Activated T-cell treated with anti-CD3 and anti-CD28 coated beads, Interleukin-2, amount 50 U/mL, for 72 hours (primary cell): ENCODE data around the gene TXNDC9. TPM values are rescaled to one million over a fixed set of nuclear protein-coding genes. Genes with fewer than 3 reads are reported as not detected.
"Not testable (repeated sequence)": the region's sequence is repeated elsewhere in the genome, so short reads cannot be mapped to it uniquely, and the experiment has no call there.

Experiments
- ATAC-seq, 2 donors: fragments of 150-1000 bp; cut with Tn5 transposase; replicated peaks in 1 of 2; 2 replicates each; pipeline ENCODE4 v1.10.0; 2021; ENCODE audit warnings: moderate library complexity in 2 of 2, mild to moderate bottlenecking in 1 of 2
- DNase-seq, 2 donors: peaks; one replicate each; pipeline ENCODE4 v3.0.0; 2021 to 2022; ENCODE audit warnings: mixed read lengths in 1 of 2
- H3K27ac Mint-ChIP-seq: one replicate; pipeline ENCODE4 v1.8.0; 2022; ENCODE audit warnings: mild to moderate bottlenecking, moderate library complexity, mixed read lengths
- H3K27me3 Mint-ChIP-seq: one replicate; pipeline ENCODE4 v1.8.0; 2022; ENCODE audit warnings: low read depth, mixed read lengths
- H3K36me3 Mint-ChIP-seq, 2 donors: one replicate each; pipeline ENCODE4 v1.8.0; 2022; ENCODE audit warnings: mixed read lengths in 2 of 2, mild to moderate bottlenecking in 1 of 2; ENCODE audit not compliant: insufficient read depth in 2 of 2
- H3K4me1 Mint-ChIP-seq: one replicate; pipeline ENCODE4 v1.8.0; 2022; ENCODE audit warnings: low read depth, mixed read lengths
- H3K4me3 Mint-ChIP-seq, 2 donors: one replicate each; pipeline ENCODE4 v1.8.0; 2022; ENCODE audit warnings: mild to moderate bottlenecking in 2 of 2, mixed read lengths in 2 of 2, moderate library complexity in 2 of 2
- H3K9me3 Mint-ChIP-seq, 2 donors: one replicate each; pipeline ENCODE4 v1.8.0; 2022; ENCODE audit warnings: mixed read lengths in 2 of 2
- total RNA-seq, 2 donors: library from RNA; stranded (reverse); gene quantifications; one replicate each; pipeline ENCODE4 v1.2.3, GENCODE V29; 2022

Gene TXNDC9
- total RNA-seq, 2 donors from 2014 or later: 24.5 to 30.9 TPM

- DNase-seq (no peak), ATAC-seq (no peak)
- no peak overlapping the region for H3K4me3 Mint-ChIP-seq
- no peaks in the 10 kb centered on the region for H3K27me3 Mint-ChIP-seq
- H3K4me1 Mint-ChIP-seq: no peaks in the 10 kb centered on the region
- no peak overlapping the region for H3K27ac Mint-ChIP-seq
- peaks cover 0 to 1% of the 10 kb centered on the region in 2 donors for H3K9me3 Mint-ChIP-seq
- H3K36me3 Mint-ChIP-seq: peaks cover 1 to 5% of the 10 kb centered on the region in 2 donors
Measured at GRCh38 chr2:99299580-99299979, 36.6 kb downstream of the TXNDC9 start.

GRCh38 chr2:99297994-99298393 lies 38.1 kb downstream of the TXNDC9 start:
- DNase-seq: no peak
- Mint-ChIP-seq H3K9me3 (peaks cover 0 to 1% of the 10 kb centered on the region in 2 donors), H3K27ac (no peak overlapping the region), H3K4me3 (no peak overlapping the region), H3K4me1 (no peaks in the 10 kb centered on the region), H3K27me3 (no peaks in the 10 kb centered on the region), H3K36me3 (peaks cover 1 to 5% of the 10 kb centered on the region in 2 donors)
- ATAC-seq: no peak

- H3K27me3 Mint-ChIP-seq: no peaks in the 10 kb centered on the region
- no peak for ATAC-seq
- no peaks in the 10 kb centered on the region for H3K9me3 Mint-ChIP-seq
- H3K27ac Mint-ChIP-seq: no peak overlapping the region
- no peak overlapping the region for H3K4me3 Mint-ChIP-seq
- no peak for DNase-seq
- peaks cover 1 to 3% of the 10 kb centered on the region in 2 donors for H3K36me3 Mint-ChIP-seq
- H3K4me1 Mint-ChIP-seq: no peaks in the 10 kb centered on the region
Measured at GRCh38 chr2:99285526-99285925, 50.6 kb downstream of the TXNDC9 start.

- Mint-ChIP-seq H3K4me1 (no peaks in the 10 kb centered on the region), H3K27ac (no peak overlapping the region), H3K4me3 (no peak overlapping the region), H3K36me3 (peaks cover 2 to 14% of the 10 kb centered on the region in 2 donors), H3K27me3 (no peaks in the 10 kb centered on the region), H3K9me3 (peaks cover 3 to 7% of the 10 kb centered on the region in 2 donors)
- ATAC-seq: no peak
- DNase-seq: no peak
Measured at GRCh38 chr2:99279969-99280695, 56.0 kb downstream of the TXNDC9 start.

- Mint-ChIP-seq H3K27ac (no peak overlapping the region), H3K27me3 (no peaks in the 10 kb centered on the region), H3K4me1 (no peaks in the 10 kb centered on the region), H3K4me3 (no peak overlapping the region), H3K9me3 (peaks cover 3 to 7% of the 10 kb centered on the region in 2 donors), H3K36me3 (peaks cover 2 to 14% of the 10 kb centered on the region in 2 donors)
- DNase-seq (no peak), ATAC-seq (no peak)
Measured at GRCh38 chr2:99278793-99279291, 57.3 kb downstream of the TXNDC9 start.

GRCh38 chr2:99278195-99278765 lies 57.9 kb downstream of the TXNDC9 start:
- H3K27ac Mint-ChIP-seq, H3K27me3 Mint-ChIP-seq, H3K9me3 Mint-ChIP-seq, H3K4me1 Mint-ChIP-seq, DNase-seq, H3K4me3 Mint-ChIP-seq, ATAC-seq: not testable (repeated sequence)
- H3K36me3 Mint-ChIP-seq: peaks cover 2 to 14% of the 10 kb centered on the region in 2 donors

- no peak overlapping the region for H3K27ac Mint-ChIP-seq
- no peaks in the 10 kb centered on the region for H3K4me1 Mint-ChIP-seq
- H3K27me3 Mint-ChIP-seq: no peaks in the 10 kb centered on the region
- no peak for ATAC-seq
- DNase-seq: no peak
- peaks cover 7 to 8% of the 10 kb centered on the region in 2 donors for H3K9me3 Mint-ChIP-seq
- no peak overlapping the region for H3K4me3 Mint-ChIP-seq
- H3K36me3 Mint-ChIP-seq: peaks cover 7 to 20% of the 10 kb centered on the region in 2 donors
Measured at GRCh38 chr2:99275882-99276281, 60.3 kb downstream of the TXNDC9 start.

Other genes with a start within 250 kb of the TXNDC9 start
- gene C2orf15, start 194.6 kb downstream of the TXNDC9 start, total RNA-seq: 1 to 10 TPM; 1.7 to 1.9 TPM
- gene TSGA10, start 181.4 kb downstream of the TXNDC9 start, total RNA-seq: 10 to 100 TPM; 14.4 to 14.5 TPM
- gene LIPT1, start 181.4 kb downstream of the TXNDC9 start, total RNA-seq: 1 to 10 TPM; 4.9 to 5.6 TPM
- gene MITD1, start 155.3 kb downstream of the TXNDC9 start, total RNA-seq: 10 to 100 TPM; 68.1 to 85.1 TPM
- 10 to 100 TPM; 32.7 to 41.8 TPM for gene MRPL30, start 155.1 kb downstream of the TXNDC9 start, total RNA-seq
- not detected for gene LYG2, start 80.7 kb downstream of the TXNDC9 start, total RNA-seq
- 1 to 10 TPM in 1 of 2 donors, under 1 TPM in 1; 0.83 to 1.5 TPM for gene LYG1, start 35.1 kb downstream of the TXNDC9 start, total RNA-seq
- gene EIF5B, start 1.1 kb upstream of the TXNDC9 start, total RNA-seq: 10 to 100 TPM; 44.3 to 49.0 TPM
- 10 to 100 TPM; 39.8 to 51.4 TPM for gene REV1, start 153.7 kb upstream of the TXNDC9 start, total RNA-seq